Colonic mucosa (tissue), 4 donors: ENCODE data around the gene CBX1. TPM values are rescaled to one million over a fixed set of nuclear protein-coding genes. Genes with fewer than 3 reads are reported as not detected.

Experiments
- DNase-seq: peaks from one replicate; pipeline ENCODE4 v3.0.0-alpha.2; 2020
- H3K27ac ChIP-seq: fragments of 200-600 bp; one replicate; pipeline ENCODE4 v1.8.0; 2021
- H3K27me3 ChIP-seq: fragments of 200-600 bp; one replicate; pipeline ENCODE4 v1.8.0; 2021
- H3K36me3 ChIP-seq: fragments of 200-600 bp; one replicate; pipeline ENCODE4 v1.8.0; 2021
- H3K4me1 ChIP-seq: fragments of 200-600 bp; one replicate; pipeline ENCODE4 v1.8.0; 2021; ENCODE audit warnings: mild to moderate bottlenecking
- H3K4me3 ChIP-seq: fragments of 200-600 bp; one replicate; pipeline ENCODE4 v1.8.0; 2021
- H3K9ac ChIP-seq, 2 donors: one replicate each; pipeline ENCODE4 v1.7.0; 2013; ENCODE audit warnings: control low read depth in 2 of 2, low read depth in 2 of 2, low read length in 2 of 2
- H3K9me3 ChIP-seq: fragments of 200-600 bp; one replicate; pipeline ENCODE4 v1.8.0; 2021
- intact Hi-C: fragments of 100-400 bp; cut with DNase I; formaldehyde crosslinking; loops from one replicate; pipeline ENCODE4 v1.14.1; 2022
- microRNA-seq: library from miRNA; unstranded; fragments of <30 nt; microRNA quantifications from one replicate; pipeline ENCODE4, GENCODE V29; 2019
- total RNA-seq, 2 donors: library from RNA; stranded (reverse); fragmentation: NEBNext Ultra II Directional in 1 of 2; extraction: Animal tissue kit (Norgen Biotek cat#: 25700) in 1 of 2; gene quantifications; one replicate each; pipeline ENCODE4 v1.2.1, GENCODE V29; 2021
- TF ChIP-seq, protein P1 (sequence below): fragments of 200-600 bp; IDR thresholded peaks from one replicate; pipeline ENCODE4 v1.8.0; 2022; ENCODE audit warnings: antibody characterized with exemption, mild to moderate bottlenecking
- donor health status: healthy.
- donor health status: DM: no; HTN: no; CAD: no.
- donor health status: DM: no; HTN: no; CAD: no.

CBX1 gene
- total RNA-seq, 2 donors from 2014 or later = 32.3 to 53.0 TPM

DNA sequence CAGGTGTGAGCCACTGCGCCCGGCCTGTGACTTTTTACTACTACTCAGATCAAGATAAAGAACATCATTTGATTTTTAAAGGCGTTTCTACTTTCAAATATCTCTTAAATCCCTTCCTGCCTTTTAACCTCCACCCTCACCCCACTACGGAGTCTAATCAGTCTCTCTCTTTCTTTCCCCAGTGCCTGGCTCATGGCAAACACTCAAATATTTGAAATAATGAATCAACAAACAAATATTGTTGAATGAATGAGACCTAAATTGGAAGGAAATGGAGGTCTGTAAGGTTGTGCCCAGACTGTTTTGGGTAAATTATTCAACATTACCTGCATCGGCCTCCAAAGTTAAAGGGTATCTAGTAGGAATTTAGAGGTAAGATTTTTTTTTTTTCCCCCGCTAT lies 78.4 kb downstream of the CBX1 start:
- H3K27ac ChIP-seq = no peak overlapping the region
- DNase-seq = no peak
- peaks cover 12% of the 10 kb centered on the region for H3K4me1 ChIP-seq
- intact Hi-C loops = no loop called here
- TF ChIP-seq, protein P1, sequence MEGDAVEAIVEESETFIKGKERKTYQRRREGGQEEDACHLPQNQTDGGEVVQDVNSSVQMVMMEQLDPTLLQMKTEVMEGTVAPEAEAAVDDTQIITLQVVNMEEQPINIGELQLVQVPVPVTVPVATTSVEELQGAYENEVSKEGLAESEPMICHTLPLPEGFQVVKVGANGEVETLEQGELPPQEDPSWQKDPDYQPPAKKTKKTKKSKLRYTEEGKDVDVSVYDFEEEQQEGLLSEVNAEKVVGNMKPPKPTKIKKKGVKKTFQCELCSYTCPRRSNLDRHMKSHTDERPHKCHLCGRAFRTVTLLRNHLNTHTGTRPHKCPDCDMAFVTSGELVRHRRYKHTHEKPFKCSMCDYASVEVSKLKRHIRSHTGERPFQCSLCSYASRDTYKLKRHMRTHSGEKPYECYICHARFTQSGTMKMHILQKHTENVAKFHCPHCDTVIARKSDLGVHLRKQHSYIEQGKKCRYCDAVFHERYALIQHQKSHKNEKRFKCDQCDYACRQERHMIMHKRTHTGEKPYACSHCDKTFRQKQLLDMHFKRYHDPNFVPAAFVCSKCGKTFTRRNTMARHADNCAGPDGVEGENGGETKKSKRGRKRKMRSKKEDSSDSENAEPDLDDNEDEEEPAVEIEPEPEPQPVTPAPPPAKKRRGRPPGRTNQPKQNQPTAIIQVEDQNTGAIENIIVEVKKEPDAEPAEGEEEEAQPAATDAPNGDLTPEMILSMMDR = no peak
- H3K27me3 ChIP-seq = no peaks in the 10 kb centered on the region
- no peak overlapping the region for H3K4me3 ChIP-seq
- H3K9ac ChIP-seq = no peak overlapping the region
- H3K9me3 ChIP-seq = no peaks in the 10 kb centered on the region
- no peaks in the 10 kb centered on the region for H3K36me3 ChIP-seq

DNA sequence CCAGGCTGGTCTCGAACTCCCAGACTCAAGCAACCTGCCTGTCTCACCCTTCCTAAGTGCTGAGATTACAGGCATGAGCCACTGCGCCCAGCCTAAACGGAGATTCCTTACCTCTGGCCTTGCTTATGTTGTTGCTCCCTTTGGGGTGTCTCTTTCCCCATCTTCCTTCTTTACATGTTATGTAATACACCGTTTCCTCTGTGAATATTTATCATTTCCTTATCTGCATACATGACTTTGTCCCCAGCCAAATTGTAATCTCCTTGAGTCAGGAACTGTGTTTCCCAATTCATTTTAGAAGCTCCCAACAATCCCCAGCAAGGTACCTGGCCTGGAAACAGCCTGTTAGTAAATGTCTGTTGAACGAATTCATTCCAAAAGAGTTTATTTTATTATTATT lies 79.3 kb downstream of the CBX1 start:
- Histone ChIP-seq H3K27ac (no peak overlapping the region), H3K9me3 (no peaks in the 10 kb centered on the region), H3K9ac (no peak overlapping the region), H3K36me3 (no peaks in the 10 kb centered on the region), H3K4me3 (no peak overlapping the region), H3K27me3 (no peaks in the 10 kb centered on the region), H3K4me1 (peaks cover 12% of the 10 kb centered on the region)
- DNase-seq = no peak
- intact Hi-C loops = no loop called here
- TF ChIP-seq, protein P1 = no peak

Small RNA genes lying within 50 kb of the gene (microRNA-seq; reads per million reads assigned to microRNA genes)
- gene MIR152 = 858 reads per million, percentile 78 among the genes with 10 or more reads in this experiment

Other genes starting within 250 kb of the CBX1 start
- 10 to 100 TPM; 18.1 to 21.6 TPM for gene SP2, start 205.2 kb downstream of the CBX1 start, total RNA-seq
- 10 to 100 TPM; 18.1 to 70.5 TPM for gene PNPO, start 159.9 kb downstream of the CBX1 start, total RNA-seq
- 100 to 1,000 TPM; 223 to 259 TPM for gene PRR15L, start 143.6 kb downstream of the CBX1 start, total RNA-seq
- gene CDK5RAP3, start 130.4 kb downstream of the CBX1 start, total RNA-seq = 100 to 1,000 TPM; 131 to 172 TPM
- gene COPZ2, start 63.7 kb downstream of the CBX1 start, total RNA-seq = 1 to 10 TPM; 4.3 to 9.9 TPM
- 100 to 1,000 TPM; 158 to 264 TPM for gene NFE2L1, start 53.1 kb downstream of the CBX1 start, total RNA-seq
- gene SNX11, start 6.3 kb upstream of the CBX1 start, total RNA-seq = 10 to 100 TPM; 18.7 to 24.4 TPM